Tibial nerve (tissue), 4 donors: Measurements from ENCODE around the gene GMEB2. TPM values are rescaled to one million over a fixed set of nuclear protein-coding genes. Genes with fewer than 3 reads are reported as not detected.

Source experiments
- DNase-seq, 2 donors: peaks; one replicate each; pipeline ENCODE4 v3.0.0-alpha.2; 2019; ENCODE audit warnings: low spot score in 2 of 2
- H3K27ac ChIP-seq, 4 donors: fragments of 200-600 bp; sonication (generic) in 3 of 4; one replicate each; pipeline ENCODE4 v1.5.1; 2017 to 2019; ENCODE audit warnings: mild to moderate bottlenecking in 1 of 4
- H3K27me3 ChIP-seq, 2 donors: fragments of 200-600 bp; sonication (generic) in 1 of 2; one replicate each; pipeline versions ENCODE4 v1.5.1 to v1.6.0; 2017 to 2019
- H3K36me3 ChIP-seq, 3 donors: fragments of 200-600 bp; sonication (generic); one replicate each; pipeline ENCODE4 v1.5.1; 2018 to 2019
- H3K4me1 ChIP-seq, 4 donors: fragments of 200-600 bp; sonication (generic) in 3 of 4; one replicate each; pipeline ENCODE4 v1.5.1; 2017 to 2019
- H3K4me3 ChIP-seq, 4 donors: fragments of 200-600 bp; sonication (generic) in 3 of 4; one replicate each; pipeline ENCODE4 v1.5.1; 2017 to 2019; ENCODE audit warnings: mild to moderate bottlenecking in 1 of 4, moderate library complexity in 1 of 4
- H3K9me3 ChIP-seq, 4 donors: fragments of 200-600 bp; sonication (generic) in 3 of 4; one replicate each; pipeline ENCODE4 v1.5.1; 2017 to 2019
- CTCF ChIP-seq, 5 experiments: fragments of 200-600 bp in 3 of 5; fragments of 450-650 bp in 2 of 5; sonication (generic) in 3 of 5; IDR thresholded peaks; one replicate each; pipeline ENCODE4 v1.5.1; 2016 to 2019; ENCODE audit warnings: antibody characterized with exemption in 5 of 5, mild to moderate bottlenecking in 3 of 5, moderate library complexity in 2 of 5
- EP300 ChIP-seq, 2 donors: sonication (generic); formaldehyde crosslinking; IDR thresholded peaks; one replicate each; pipeline ENCODE4 v1.6.1; 2017; ENCODE audit warnings: antibody characterized with exemption in 2 of 2, mild to moderate bottlenecking in 1 of 2
- POLR2A ChIP-seq, 2 donors: fragments of 450-650 bp; IDR thresholded peaks; one replicate each; pipeline ENCODE4 v1.6.1; 2017; ENCODE audit warnings: antibody characterized with exemption in 2 of 2, mild to moderate bottlenecking in 2 of 2, moderate library complexity in 2 of 2
- WGBS, 2 donors: methylation state at CpG; one replicate each; pipeline ENCODE4 v1.1.5; 2018; 5-methylcytosine and 5-hydroxymethylcytosine counted together
- total RNA-seq, 4 donors: library from RNA; depleted of rRNA; stranded (reverse); fragments of >200 nt; gene quantifications; one replicate each; pipeline ENCODE4 v1.1.0, GENCODE V29; 2016

The GMEB2 gene
- total RNA-seq, 4 donors from 2014 or later, result 12.5 to 14.7 (median 13.7) TPM

GRCh38 chr20:63570281-63571086, 56.4 kb downstream of the GMEB2 start:
- Histone ChIP-seq H3K27me3 (no peaks in the 10 kb centered on the region), H3K4me1 (peaks cover 0 to 27% (median 12%) of the 10 kb centered on the region in 4 donors), H3K27ac (no peak overlapping the region), H3K9me3 (no peaks in the 10 kb centered on the region), H3K4me3 (no peak overlapping the region), H3K36me3 (peaks cover 0 to 58% (median 0%) of the 10 kb centered on the region in 3 donors)
- DNase-seq, result no peak
- no peak for TF ChIP-seq CTCF (IDR thresholded peaks at IDR 0.05)
- no peak for TF ChIP-seq EP300 (IDR thresholded peaks at IDR 0.05)
- WGBS, 2 donors, result 88% methylated on average over 14 to 21 of the region's 28 CpGs

GRCh38 chr20:63568986-63569949, 57.6 kb downstream of the GMEB2 start:
- TF ChIP-seq CTCF (IDR thresholded peaks at IDR 0.05), result no peak
- TF ChIP-seq EP300 (IDR thresholded peaks at IDR 0.05), result no peak

GRCh38 chr20:63568170-63568981, 58.5 kb downstream of the GMEB2 start:
- peak overlapping the region in 1 of 4 donors; percentile 18 for H3K4me3 ChIP-seq
- 85 to 88% methylated on average over 38 to 41 of the region's 43 CpGs for WGBS, 2 donors
- H3K9me3 ChIP-seq, result no peaks in the 10 kb centered on the region
- H3K27me3 ChIP-seq, result no peaks in the 10 kb centered on the region
- no peak for DNase-seq
- no peak overlapping the region for H3K27ac ChIP-seq
- TF ChIP-seq POLR2A (IDR thresholded peaks at IDR 0.05) (no peak), CTCF (IDR thresholded peaks at IDR 0.05) (no peak), EP300 (IDR thresholded peaks at IDR 0.05) (no peak)
- H3K36me3 ChIP-seq, result peaks cover 0 to 79% (median under 1%) of the 10 kb centered on the region in 3 donors
- peaks cover 0 to 14% (median 7%) of the 10 kb centered on the region in 4 donors for H3K4me1 ChIP-seq

More at GRCh38 chr20:63568986-63569949, 57.6 kb downstream of the GMEB2 start:
- Histone ChIP-seq H3K9me3 (no peaks in the 10 kb centered on the region), H3K27me3 (no peaks in the 10 kb centered on the region), H3K36me3 (peaks cover 0 to 70% (median 0%) of the 10 kb centered on the region in 3 donors), H3K4me1 (peaks cover 0 to 18% (median 10%) of the 10 kb centered on the region in 4 donors), H3K27ac (no peak overlapping the region), H3K4me3 (no peak overlapping the region)
- DNase-seq, result no peak
- WGBS, 2 donors, result 83 to 87% methylated on average over 20 to 42 of the region's 46 CpGs

- Histone ChIP-seq H3K9me3 (no peaks in the 10 kb centered on the region), H3K27ac (no peak overlapping the region), H3K4me3 (peak overlapping the region in 1 of 4 donors; percentile 18), H3K4me1 (peaks cover 0 to 6% (median 1%) of the 10 kb centered on the region in 4 donors), H3K36me3 (peaks cover 3 to 86% (median 3%) of the 10 kb centered on the region in 3 donors), H3K27me3 (no peaks in the 10 kb centered on the region)
- TF ChIP-seq EP300 (IDR thresholded peaks at IDR 0.05) (no peak), CTCF (IDR thresholded peaks at IDR 0.05) (no peak), POLR2A (IDR thresholded peaks at IDR 0.05) (no peak)
- WGBS, 2 donors, result 88 to 89% methylated on average over 34 to 35 of the region's 37 CpGs
- DNase-seq, result peak in 1 of 2 donors; percentile 28
Measured at GRCh38 chr20:63567386-63568169, 59.3 kb downstream of the GMEB2 start.
